ENCODE measurements around the gene ALMS1. TPM values are rescaled to one million over a fixed set of nuclear protein-coding genes. Genes with fewer than 3 reads are reported as not detected.

The ALMS1 gene
- total RNA-seq, 1 experiment from 2014 or later, result 19.5 TPM

- ChIA-PET POLR2A (no interaction called here), CTCF (no interaction called here)
- ATAC-seq, result no peak
- no peak for DNase-seq (ENCODE audit: low read depth, low spot score)
- in situ Hi-C loops (cut with HindIII; ENCODE audit: low pct_unique_long_range_greater_than_20kb, low sequenced_read_pairs) (no loop called here), intact Hi-C loops (cut with micrococcal nuclease; ENCODE audit: unreplicated experiment) (no loop called here)
- TF ChIP-seq TCF7L2 (IDR thresholded peaks at IDR 0.05; ENCODE audit: low read depth, low read length) (no peak), SIN3A (IDR thresholded peaks at IDR 0.05; ENCODE audit: borderline replicate concordance, insufficient read depth, low read depth, low read length) (no peak), CTCF (IDR thresholded peaks at IDR 0.05) (no peak), REST (IDR thresholded peaks at IDR 0.05; ENCODE audit: insufficient read depth in 1 of 2, low read depth in 2 of 2, low read length in 1 of 2) (no peak), POLR2AphosphoS5 (IDR thresholded peaks at IDR 0.05; ENCODE audit: low read depth, low read length) (no peak)
- Histone ChIP-seq H3K9me3 (ENCODE audit: control insufficient read depth, insufficient read depth, low read depth, low read length) (no peaks in the 10 kb centered on the region), H3K27ac (ENCODE audit: low read length) (no peak overlapping the region), H3K27me3 (ENCODE audit: control insufficient read depth, insufficient read depth, low read length) (no peaks in the 10 kb centered on the region), H3K36me3 (ENCODE audit: control insufficient read depth, insufficient read depth, low read length) (no peaks in the 10 kb centered on the region), H3K4me3 (ENCODE audit: low read depth in 2 of 2, low read length in 2 of 2) (no peak overlapping the region), H3K4me1 (ENCODE audit: control insufficient read depth, insufficient read depth, low read length) (no peaks in the 10 kb centered on the region)
- no TSS peak for BruUV-seq (replicated peaks)
Measured at GRCh38 chr2:73487112-73487657, 101.5 kb downstream of the ALMS1 start.

- TF ChIP-seq SIN3A (IDR thresholded peaks at IDR 0.05; ENCODE audit: borderline replicate concordance, insufficient read depth, low read depth, low read length) (no peak), POLR2AphosphoS5 (IDR thresholded peaks at IDR 0.05; ENCODE audit: low read depth, low read length) (no peak), TCF7L2 (IDR thresholded peaks at IDR 0.05; ENCODE audit: low read depth, low read length) (no peak), CTCF (IDR thresholded peaks at IDR 0.05) (no peak), REST (IDR thresholded peaks at IDR 0.05; ENCODE audit: insufficient read depth in 1 of 2, low read depth in 2 of 2, low read length in 1 of 2) (no peak)
- CTCF ChIA-PET, result no interaction called here
Measured at GRCh38 chr2:73488079-73488478, 102.4 kb downstream of the ALMS1 start.

More at GRCh38 chr2:73488079-73488478, 102.4 kb downstream of the ALMS1 start:
- BruUV-seq (replicated peaks), result no TSS peak
- no peaks in the 10 kb centered on the region for H3K36me3 ChIP-seq (ENCODE audit: control insufficient read depth, insufficient read depth, low read length)
- no peaks in the 10 kb centered on the region for H3K27me3 ChIP-seq (ENCODE audit: control insufficient read depth, insufficient read depth, low read length)
- no peaks in the 10 kb centered on the region for H3K9me3 ChIP-seq (ENCODE audit: control insufficient read depth, insufficient read depth, low read depth, low read length)
- POLR2A ChIA-PET, result no interaction called here
- ATAC-seq (no peak), DNase-seq (ENCODE audit: low read depth, low spot score) (no peak)
- no peak overlapping the region for H3K27ac ChIP-seq (ENCODE audit: low read length)
- intact Hi-C loops (cut with micrococcal nuclease; ENCODE audit: unreplicated experiment) (no loop called here), in situ Hi-C loops (cut with HindIII; ENCODE audit: low pct_unique_long_range_greater_than_20kb, low sequenced_read_pairs) (no loop called here)
- H3K4me3 ChIP-seq (ENCODE audit: low read depth in 2 of 2, low read length in 2 of 2), result no peak overlapping the region
- no peaks in the 10 kb centered on the region for H3K4me1 ChIP-seq (ENCODE audit: control insufficient read depth, insufficient read depth, low read length)

All from Panc1 (cell line).